ENCODE measurements around the gene SMG6. TPM values are rescaled to one million over a fixed set of nuclear protein-coding genes. Genes with fewer than 3 reads are reported as not detected.
"Not testable (repeated sequence)": the region's sequence is repeated elsewhere in the genome, so short reads cannot be mapped to it uniquely, and the experiment has no call there.

SMG6 gene
- total and polyA plus RNA-seq, 2 of the 4 experiments (the other 2 are of a cell fraction) = 16.3 to 30.3 TPM

DNA sequence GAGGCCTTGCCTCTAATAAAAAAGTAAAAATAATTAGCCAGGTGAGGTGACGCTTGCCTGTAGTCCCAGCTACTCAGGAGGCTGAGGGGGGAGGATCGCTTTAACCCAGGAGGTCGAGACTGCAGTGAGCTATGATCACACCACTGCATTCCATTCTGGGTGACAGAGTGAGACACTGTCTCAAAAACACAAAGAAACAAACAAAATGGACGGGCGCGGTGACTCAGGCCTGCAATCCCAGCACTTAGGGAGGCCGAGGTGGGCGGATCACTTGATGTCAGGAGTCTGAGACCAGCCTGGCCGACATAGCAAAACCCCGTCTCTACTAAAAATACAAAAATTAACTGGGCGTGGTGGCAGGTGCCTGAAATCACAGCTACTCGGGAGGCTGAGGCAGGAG, 137.9 kb downstream of the SMG6 start:
- H3K9me3 ChIP-seq (ENCODE audit: control insufficient read depth, insufficient read depth, low read length); H3K23ac ChIP-seq (ENCODE audit: low read depth, low read length); intact Hi-C loops (cut with micrococcal nuclease); BruUV-seq (replicated peaks); H2BK5ac ChIP-seq (ENCODE audit: low read depth, low read length, poor library complexity, severe bottlenecking); H2BK15ac ChIP-seq (ENCODE audit: low read depth, low read length); ATAC-seq (ENCODE audit: low read depth); H4K91ac ChIP-seq (ENCODE audit: insufficient read depth, low read depth, low read length); H3K18ac ChIP-seq (ENCODE audit: low read depth, low read length); H3K4ac ChIP-seq (ENCODE audit: low read depth, low read length); H4K20me1 ChIP-seq (ENCODE audit: insufficient read depth, low read length); H3K4me2 ChIP-seq (ENCODE audit: low read depth, low read length); H3K14ac ChIP-seq (replicated peaks; ENCODE audit: low read depth, low read length); H2AFZ ChIP-seq (replicated peaks; ENCODE audit: low read length, poor library complexity); H2BK120ac ChIP-seq (ENCODE audit: low read depth, low read length); H3K4me3 ChIP-seq (ENCODE audit: insufficient read depth, low read depth, low read length); in situ Hi-C loops (cut with MboI; ENCODE audit: low sequenced_read_pairs); H3K56ac ChIP-seq (ENCODE audit: extremely low read depth, insufficient read depth, low read length); H4K5ac ChIP-seq (ENCODE audit: low read depth, low read length); H3K9ac ChIP-seq (ENCODE audit: low read depth, low read length); H3K27me3 ChIP-seq (ENCODE audit: control insufficient read depth, insufficient read depth, low read length); H4K8ac ChIP-seq (ENCODE audit: low read depth in 2 of 2, low read length in 2 of 2); DNase-seq; H3K4me1 ChIP-seq (ENCODE audit: control insufficient read depth, insufficient read depth, low read length); H2AK5ac ChIP-seq (ENCODE audit: low read depth, low read length); dilution Hi-C loops (cut with HindIII; ENCODE audit: low sequenced_read_pairs, unreplicated experiment); H2BK20ac ChIP-seq (ENCODE audit: low read depth, low read length); H3K27ac ChIP-seq (ENCODE audit: insufficient read depth, low read length); H2AK9ac ChIP-seq (replicated peaks; ENCODE audit: low read depth, low read length, poor library complexity): not testable (repeated sequence)
- Histone ChIP-seq H3K79me1 (ENCODE audit: low read depth in 1 of 2, low read length in 2 of 2) (peaks cover 17 to 56% of the 10 kb centered on the region in 2 experiments), H3K36me3 (ENCODE audit: control insufficient read depth, insufficient read depth, low read length) (peaks cover 33% of the 10 kb centered on the region), H3K9me1 (ENCODE audit: insufficient read depth, low read length) (peaks cover 14% of the 10 kb centered on the region)
- WGBS, 2 experiments (ENCODE audit: extremely low coverage in 2 of 2, insufficient read length in 1 of 2) = 80% methylated on average over 3 of the region's 12 CpGs; no CpG with 5 or more reads in 1 of the 2 experiments
- ChIA-PET CTCF (interaction anchor here (1.1 kb wide), 1 partner anchor 29 kb away, joined by 3 read pairs; no protein-coding TSS in a partner anchor), POLR2A (ENCODE audit: unreplicated experiment) (interaction anchor here (0.6 kb wide), 1 partner anchor 19 kb away, joined by 4 read pairs; no protein-coding TSS in a partner anchor)
